ENCODE data around the gene ZNF440. TPM values are rescaled to one million over a fixed set of nuclear protein-coding genes. Genes with fewer than 3 reads are reported as not detected.
"Not testable (repeated sequence)": the region's sequence is repeated elsewhere in the genome, so short reads cannot be mapped to it uniquely, and the experiment has no call there.

Gene ZNF440
- 8.2 to 11.6 TPM (median 8.4 TPM) in 3 replicates for total RNA-seq
- long read RNA-seq, full-length matches to known transcripts, result 1 of 1 reads
- long read RNA-seq, partial matches to known transcripts, result 0 of 1 reads
- long read RNA-seq, other reads (novel, unspliced or antisense), result 0 of 1 reads

DNA sequence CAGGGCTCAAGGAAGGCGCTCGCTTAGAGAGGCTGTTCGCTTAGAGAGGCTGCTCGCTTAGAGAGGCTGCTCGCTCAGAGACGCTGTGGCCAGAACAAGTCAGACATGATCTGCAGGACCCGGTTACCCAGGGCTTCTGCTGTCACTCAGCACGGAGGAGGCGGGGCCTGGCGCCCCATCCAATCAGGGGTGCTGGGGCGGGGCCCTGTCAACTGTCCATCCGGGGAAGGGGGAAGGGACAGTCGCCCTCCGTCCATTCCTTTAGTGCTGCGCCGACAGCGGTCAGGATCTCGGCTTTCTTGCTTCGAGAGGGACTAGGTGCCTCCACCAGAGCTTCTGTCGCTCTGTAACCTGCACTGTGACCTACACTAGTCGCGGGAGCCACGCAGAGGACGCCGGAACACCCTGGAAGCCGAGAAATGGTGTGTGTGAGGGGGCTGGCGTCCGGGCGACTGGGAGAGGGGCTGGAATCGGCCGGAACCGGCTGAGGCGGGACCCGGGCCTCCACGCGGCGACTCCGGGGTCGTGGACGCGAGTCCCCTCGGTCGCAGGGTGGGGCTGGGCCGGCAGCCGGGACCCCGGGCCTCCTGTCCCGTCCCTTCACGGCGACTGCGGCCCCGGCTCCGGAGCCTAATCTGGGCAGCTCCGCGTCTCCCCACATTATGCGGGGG lies at the start of gene ZNF440:
Gene ZNF440, plus strand, starts transcription at position 245 of the 671 bp plus-strand sequence. Its CDS starts 175 bp downstream, at position 420.
- no peak for TF ChIP-seq CTCF (IDR thresholded peaks at IDR 0.05)
- peaks cover 13% of the 10 kb centered on the region for H3K36me3 Mint-ChIP-seq (ENCODE audit: low read depth)
- peaks cover 23% of the 10 kb centered on the region for H3K4me1 Mint-ChIP-seq (ENCODE audit: low read depth)
- DNase-seq (ENCODE audit: low spot score), result peak; percentile 98
- peak within 1 kb of the TSS; percentile 93 for H3K4me3 Mint-ChIP-seq (ENCODE audit: unreplicated experiment)
- peaks cover 3% of the 10 kb centered on the region for H3K9me3 Mint-ChIP-seq (ENCODE audit: low read depth)
- peak within 1 kb of the TSS; percentile 97 for H3K27ac Mint-ChIP-seq (ENCODE audit: unreplicated experiment)
- H3K27me3 Mint-ChIP-seq (ENCODE audit: low read depth), result no peaks in the 10 kb centered on the region

DNA sequence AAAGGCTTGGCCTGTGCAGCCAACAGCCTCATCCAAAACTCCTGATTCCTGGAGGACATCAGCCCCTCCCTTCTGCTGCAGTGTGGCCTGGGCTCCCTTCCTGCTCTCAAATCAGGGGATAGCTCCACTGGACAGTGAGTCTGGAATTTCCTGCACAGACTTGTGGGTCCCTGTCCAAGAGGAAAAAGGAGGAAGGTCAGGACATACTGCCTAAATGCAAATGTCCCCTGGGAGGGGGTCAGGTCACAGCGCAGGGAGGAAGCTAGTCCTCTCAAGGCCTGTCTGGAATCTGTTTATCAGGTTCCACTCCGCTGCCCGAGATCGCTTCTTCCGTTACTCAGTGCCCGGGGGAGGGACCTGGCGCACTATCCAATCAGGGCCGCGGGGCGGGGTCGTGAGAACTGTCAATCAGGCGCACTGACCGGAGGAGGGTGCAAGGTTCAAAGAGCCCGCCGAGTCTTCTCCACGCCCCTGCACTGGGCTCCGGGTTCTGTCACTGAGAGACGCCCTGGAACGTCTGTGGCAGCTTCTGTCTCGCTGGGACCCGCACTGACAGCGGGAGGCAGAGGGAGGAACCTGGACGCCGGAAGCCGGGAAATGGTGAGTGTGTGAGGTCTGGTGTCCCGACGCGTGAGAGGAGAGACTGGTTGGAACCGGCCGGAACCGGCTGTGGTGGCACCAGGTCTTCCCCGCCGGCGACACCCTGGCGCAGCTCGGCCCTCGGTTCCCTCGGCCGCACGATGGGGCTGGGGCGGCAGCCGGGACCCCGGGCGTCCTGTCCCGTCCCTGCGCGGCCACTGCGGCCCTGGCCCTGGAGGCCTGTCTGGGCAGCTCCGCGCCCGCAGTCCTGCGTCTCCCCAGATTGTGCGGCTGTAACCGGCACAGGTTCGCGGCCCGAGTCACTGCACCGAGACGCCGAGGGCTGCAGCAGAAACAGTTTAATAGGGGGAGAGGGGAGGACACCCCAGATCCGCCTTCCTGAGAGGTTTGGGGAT lies 47.2 kb upstream of the ZNF440 start, which contains the start of gene ZNF441:
Gene ZNF441, plus strand, starts transcription at position 404 of the 995 bp plus-strand sequence. Its CDS starts 194 bp downstream, at position 598.
- Mint-ChIP-seq H3K4me1 (ENCODE audit: low read depth) (peaks cover 17% of the 10 kb centered on the region), H3K36me3 (ENCODE audit: low read depth) (peaks cover 11% of the 10 kb centered on the region), H3K27me3 (ENCODE audit: low read depth) (peaks cover 3% of the 10 kb centered on the region), H3K4me3 (ENCODE audit: unreplicated experiment) (peak within 1 kb of the TSS; percentile 99), H3K27ac (ENCODE audit: unreplicated experiment) (peak within 1 kb of the TSS; percentile 100), H3K9me3 (ENCODE audit: low read depth) (peaks cover 34% of the 10 kb centered on the region)
- DNase-seq (ENCODE audit: low spot score), result peak; percentile 97
- TF ChIP-seq CTCF (IDR thresholded peaks at IDR 0.05), result peak; percentile 20

- H3K27me3 Mint-ChIP-seq (ENCODE audit: low read depth), result peaks cover 3% of the 10 kb centered on the region
- peak overlapping the region; percentile 100 for H3K27ac Mint-ChIP-seq (ENCODE audit: unreplicated experiment)
- DNase-seq (ENCODE audit: low spot score), result no peak
- H3K4me1 Mint-ChIP-seq (ENCODE audit: low read depth), result peaks cover 17% of the 10 kb centered on the region
- peaks cover 37% of the 10 kb centered on the region for H3K9me3 Mint-ChIP-seq (ENCODE audit: low read depth)
- peak overlapping the region; percentile 99 for H3K4me3 Mint-ChIP-seq (ENCODE audit: unreplicated experiment)
- no peak for TF ChIP-seq CTCF (IDR thresholded peaks at IDR 0.05)
- H3K36me3 Mint-ChIP-seq (ENCODE audit: low read depth), result peaks cover 16% of the 10 kb centered on the region
Measured at GRCh38 chr19:11767633-11768133, 46.4 kb upstream of the ZNF440 start.

- peaks cover 17% of the 10 kb centered on the region for H3K4me1 Mint-ChIP-seq (ENCODE audit: low read depth)
- H3K9me3 Mint-ChIP-seq (ENCODE audit: low read depth), result peaks cover 42% of the 10 kb centered on the region
- H3K27me3 Mint-ChIP-seq (ENCODE audit: low read depth), result no peaks in the 10 kb centered on the region
- no peak for DNase-seq (ENCODE audit: low spot score)
- no peak overlapping the region for H3K27ac Mint-ChIP-seq (ENCODE audit: unreplicated experiment)
- H3K36me3 Mint-ChIP-seq (ENCODE audit: low read depth), result peaks cover 17% of the 10 kb centered on the region
- H3K4me3 Mint-ChIP-seq (ENCODE audit: unreplicated experiment), result no peak overlapping the region
- no peak for TF ChIP-seq CTCF (IDR thresholded peaks at IDR 0.05)
Measured at GRCh38 chr19:11769995-11770394, 44.1 kb upstream of the ZNF440 start.

GRCh38 chr19:11771520-11771919 lies 42.6 kb upstream of the ZNF440 start:
- not testable (repeated sequence) for DNase-seq (ENCODE audit: low spot score); H3K27ac Mint-ChIP-seq (ENCODE audit: unreplicated experiment); H3K4me3 Mint-ChIP-seq (ENCODE audit: unreplicated experiment); H3K27me3 Mint-ChIP-seq (ENCODE audit: low read depth)
- Mint-ChIP-seq H3K4me1 (ENCODE audit: low read depth) (peaks cover 15% of the 10 kb centered on the region), H3K9me3 (ENCODE audit: low read depth) (peaks cover 50% of the 10 kb centered on the region), H3K36me3 (ENCODE audit: low read depth) (peaks cover 22% of the 10 kb centered on the region)
- peak; percentile 43 for TF ChIP-seq CTCF (IDR thresholded peaks at IDR 0.05)

- not testable (repeated sequence) for H3K4me1 Mint-ChIP-seq (ENCODE audit: low read depth); H3K4me3 Mint-ChIP-seq (ENCODE audit: unreplicated experiment); H3K27ac Mint-ChIP-seq (ENCODE audit: unreplicated experiment); DNase-seq (ENCODE audit: low spot score); H3K27me3 Mint-ChIP-seq (ENCODE audit: low read depth)
- H3K9me3 Mint-ChIP-seq (ENCODE audit: low read depth), result peaks cover 68% of the 10 kb centered on the region
- H3K36me3 Mint-ChIP-seq (ENCODE audit: low read depth), result peaks cover 61% of the 10 kb centered on the region
Measured at GRCh38 chr19:11776669-11777068, 37.4 kb upstream of the ZNF440 start.

Data from chondrocyte (in vitro differentiated cells).